Activated CD8-positive, alpha-beta T cell treated with anti-CD3 and anti-CD28 coated beads, Interleukin-2, amount 10 ng/mL, durations not matched to agents 7 days and 5 days (primary cell): ENCODE data around the gene PBX4. TPM values are rescaled to one million over a fixed set of nuclear protein-coding genes. Genes with fewer than 3 reads are reported as not detected.

Experiments
- ATAC-seq: fragments of 150-1000 bp; cut with Tn5 transposase; one replicate; pipeline ENCODE4 v1.10.0; 2021; ENCODE audit warnings: moderate library complexity
- CTCF ChIA-PET: fragments of 350-600 bp; sonication (Branson Sonifier 250); formaldehyde crosslinking; loops from one replicate; lab custom pipeline; 2021; ENCODE audit warnings: antibody characterized with exemption; lab: Charles Lee
- POLR2A ChIA-PET: fragments of 350-600 bp; sonication (Branson Sonifier 250); formaldehyde crosslinking; loops from one replicate; lab custom pipeline; 2021; ENCODE audit warnings: antibody characterized with exemption; lab: Charles Lee
- DNase-seq: peaks from one replicate; pipeline ENCODE4 v3.0.0-alpha.2; 2020
- H3K27ac Mint-ChIP-seq: one replicate; pipeline ENCODE4 v1.8.0; 2021; ENCODE audit warnings: mild to moderate bottlenecking, mixed read lengths
- H3K27me3 Mint-ChIP-seq: one replicate; pipeline ENCODE4 v1.8.0; 2021; ENCODE audit warnings: low read depth, mixed read lengths
- H3K36me3 Mint-ChIP-seq: one replicate; pipeline ENCODE4 v1.8.0; 2021; ENCODE audit warnings: low read depth, mixed read lengths
- H3K4me1 Mint-ChIP-seq: one replicate; pipeline ENCODE4 v1.8.0; 2021; ENCODE audit warnings: low read depth, mixed read lengths
- H3K4me3 Mint-ChIP-seq: one replicate; pipeline ENCODE4 v1.8.0; 2021; ENCODE audit warnings: mild to moderate bottlenecking, mixed read lengths
- H3K9me3 Mint-ChIP-seq: one replicate; pipeline ENCODE4 v1.8.0; 2022; ENCODE audit warnings: mixed read lengths; ENCODE audit not compliant: insufficient read depth
- total RNA-seq, 2 experiments: library from RNA; stranded (reverse); gene quantifications; one replicate each; pipeline ENCODE4 v1.2.3, GENCODE V29; 2021

The PBX4 gene
- total RNA-seq, 2 experiments from 2014 or later = 33.8 to 34.1 TPM

GRCh38 chr19:19584356-19584755 lies 34.1 kb downstream of the PBX4 start:
- Mint-ChIP-seq H3K9me3 (no peaks in the 10 kb centered on the region), H3K27me3 (no peaks in the 10 kb centered on the region), H3K27ac (no peak overlapping the region), H3K4me1 (peaks cover 73% of the 10 kb centered on the region), H3K36me3 (peaks cover 35% of the 10 kb centered on the region), H3K4me3 (no peak overlapping the region)
- DNase-seq = no peak
- CTCF ChIA-PET = interaction anchor here (1.0 to 1.6 kb wide), 2 partner anchors 30 to 52 kb away, joined by 4 to 5 read pairs; no protein-coding TSS in a partner anchor
- no peak for ATAC-seq
- POLR2A ChIA-PET = no interaction called here

- H3K9me3 Mint-ChIP-seq = no peaks in the 10 kb centered on the region
- no peak overlapping the region for H3K27ac Mint-ChIP-seq
- peaks cover 23% of the 10 kb centered on the region for H3K36me3 Mint-ChIP-seq
- DNase-seq (no peak), ATAC-seq (no peak)
- H3K4me1 Mint-ChIP-seq = peaks cover 55% of the 10 kb centered on the region
- no peak overlapping the region for H3K4me3 Mint-ChIP-seq
- ChIA-PET POLR2A (no interaction called here), CTCF (interaction anchor here (2.1 to 2.5 kb wide), 2 partner anchors 29 to 50 kb away, joined by 10 to 11 read pairs; no protein-coding TSS in a partner anchor)
- no peaks in the 10 kb centered on the region for H3K27me3 Mint-ChIP-seq
These were observed 36.0 kb downstream of the PBX4 start for GRCh38 chr19:19582471-19582870.

GRCh38 chr19:19581391-19581790 lies 37.1 kb downstream of the PBX4 start:
- Mint-ChIP-seq H3K36me3 (peaks cover 23% of the 10 kb centered on the region), H3K27ac (peak overlapping the region; percentile 82), H3K9me3 (no peaks in the 10 kb centered on the region), H3K4me1 (peaks cover 54% of the 10 kb centered on the region), H3K4me3 (no peak overlapping the region), H3K27me3 (no peaks in the 10 kb centered on the region)
- ChIA-PET CTCF (interaction anchor here (2.5 to 3.6 kb wide), 2 partner anchors 28 to 49 kb away, joined by 10 to 15 read pairs; no protein-coding TSS in a partner anchor), POLR2A (no interaction called here)
- DNase-seq (no peak), ATAC-seq (no peak)

- ChIA-PET POLR2A (interaction anchor here (1.0 kb wide), 1 partner anchor 10 kb away, joined by 4 read pairs; no protein-coding TSS in a partner anchor), CTCF (interaction anchor here (3.6 kb wide), 1 partner anchor 27 kb away, joined by 15 read pairs; no protein-coding TSS in a partner anchor)
- DNase-seq (no peak), ATAC-seq (no peak)
- H3K27ac Mint-ChIP-seq = peak overlapping the region; percentile 71
- H3K27me3 Mint-ChIP-seq = no peaks in the 10 kb centered on the region
- H3K9me3 Mint-ChIP-seq = no peaks in the 10 kb centered on the region
- no peak overlapping the region for H3K4me3 Mint-ChIP-seq
- peaks cover 48% of the 10 kb centered on the region for H3K4me1 Mint-ChIP-seq
- H3K36me3 Mint-ChIP-seq = peaks cover 24% of the 10 kb centered on the region
These were observed 38.1 kb downstream of the PBX4 start for GRCh38 chr19:19580418-19580817.

- Mint-ChIP-seq H3K4me3 (no peak overlapping the region), H3K27ac (no peak overlapping the region), H3K36me3 (peaks cover 24% of the 10 kb centered on the region), H3K9me3 (no peaks in the 10 kb centered on the region), H3K27me3 (no peaks in the 10 kb centered on the region), H3K4me1 (peaks cover 46% of the 10 kb centered on the region)
- ATAC-seq (no peak), DNase-seq (no peak)
- CTCF ChIA-PET = interaction anchor here (3.6 kb wide), 1 partner anchor 26 kb away, joined by 15 read pairs; no protein-coding TSS in a partner anchor
- POLR2A ChIA-PET = interaction anchor here (1.0 kb wide), 1 partner anchor 11 kb away, joined by 4 read pairs; no protein-coding TSS in a partner anchor
These were observed 38.7 kb downstream of the PBX4 start for GRCh38 chr19:19579533-19580361.

- peaks cover 21% of the 10 kb centered on the region for H3K36me3 Mint-ChIP-seq
- H3K4me3 Mint-ChIP-seq = no peak overlapping the region
- no peaks in the 10 kb centered on the region for H3K27me3 Mint-ChIP-seq
- POLR2A ChIA-PET = no interaction called here
- no peak overlapping the region for H3K27ac Mint-ChIP-seq
- H3K4me1 Mint-ChIP-seq = peaks cover 35% of the 10 kb centered on the region
- H3K9me3 Mint-ChIP-seq = no peaks in the 10 kb centered on the region
- DNase-seq = no peak
- ATAC-seq = no peak
- CTCF ChIA-PET = interaction anchor here (0.9 to 3.6 kb wide), 4 partner anchors 9 to 73 kb away, joined by 3 to 15 read pairs (median 4); partner anchors contain the start of gene GMIP
These were observed 40.2 kb downstream of the PBX4 start for GRCh38 chr19:19578252-19578651.

GRCh38 chr19:19575411-19575810 lies 43.1 kb downstream of the PBX4 start:
- H3K36me3 Mint-ChIP-seq = peaks cover 17% of the 10 kb centered on the region
- DNase-seq = no peak
- H3K27ac Mint-ChIP-seq = peak overlapping the region; percentile 1
- peaks cover 8% of the 10 kb centered on the region for H3K4me1 Mint-ChIP-seq
- H3K4me3 Mint-ChIP-seq = no peak overlapping the region
- ChIA-PET POLR2A (interaction anchor here (0.8 kb wide), 1 partner anchor 42 kb away, joined by 3 read pairs; no protein-coding TSS in a partner anchor), CTCF (interaction anchor here (1.3 kb wide), 1 partner anchor 21 kb away, joined by 4 read pairs; no protein-coding TSS in a partner anchor)
- no peaks in the 10 kb centered on the region for H3K27me3 Mint-ChIP-seq
- no peaks in the 10 kb centered on the region for H3K9me3 Mint-ChIP-seq
- ATAC-seq = no peak

GRCh38 chr19:19571071-19571786 lies 47.3 kb downstream of the PBX4 start:
- H3K27ac Mint-ChIP-seq = no peak overlapping the region
- DNase-seq = no peak
- no peaks in the 10 kb centered on the region for H3K4me1 Mint-ChIP-seq
- H3K27me3 Mint-ChIP-seq = no peaks in the 10 kb centered on the region
- ChIA-PET CTCF (no interaction called here), POLR2A (no interaction called here)
- no peaks in the 10 kb centered on the region for H3K9me3 Mint-ChIP-seq
- no peak for ATAC-seq
- H3K36me3 Mint-ChIP-seq = peaks cover 41% of the 10 kb centered on the region
- H3K4me3 Mint-ChIP-seq = no peak overlapping the region

GRCh38 chr19:19570571-19570970 lies 47.9 kb downstream of the PBX4 start:
- Mint-ChIP-seq H3K36me3 (peaks cover 38% of the 10 kb centered on the region), H3K27ac (no peak overlapping the region), H3K4me1 (no peaks in the 10 kb centered on the region), H3K9me3 (no peaks in the 10 kb centered on the region), H3K27me3 (no peaks in the 10 kb centered on the region), H3K4me3 (no peak overlapping the region)
- DNase-seq (no peak), ATAC-seq (no peak)
- ChIA-PET CTCF (no interaction called here), POLR2A (no interaction called here)

GRCh38 chr19:19568802-19569756 lies 49.4 kb downstream of the PBX4 start:
- ChIA-PET CTCF (interaction anchor here (2.4 kb wide), 1 partner anchor 15 kb away, joined by 13 read pairs; no protein-coding TSS in a partner anchor), POLR2A (interaction anchor here (0.5 kb wide), 1 partner anchor 198 kb away, joined by 3 read pairs; no protein-coding TSS in a partner anchor)
- DNase-seq (no peak), ATAC-seq (no peak)
- no peak overlapping the region for H3K27ac Mint-ChIP-seq
- H3K4me3 Mint-ChIP-seq = no peak overlapping the region
- no peaks in the 10 kb centered on the region for H3K27me3 Mint-ChIP-seq
- H3K4me1 Mint-ChIP-seq = no peaks in the 10 kb centered on the region
- no peaks in the 10 kb centered on the region for H3K9me3 Mint-ChIP-seq
- H3K36me3 Mint-ChIP-seq = peaks cover 48% of the 10 kb centered on the region
